AG04449 (cell line): ENCODE measurements around the gene FIBCD1.

Source experiments
- CTCF ChIA-PET: fragments of 350-600 bp; formaldehyde crosslinking; extraction: SDS; loops from one replicate; lab custom pipeline; 2021; ENCODE audit warnings: antibody characterized with exemption; lab: Yijun Ruan, JAX
- POLR2A ChIA-PET: fragments of 400-600, 350-600 bp; formaldehyde crosslinking; extraction: SDS; loops from one replicate; lab custom pipeline; 2020; ENCODE audit warnings: antibody characterized with exemption, inconsistent platforms; lab: Yijun Ruan, JAX
- DNase-seq: peaks from one replicate; pipeline ENCODE4 v3.0.0-alpha.2; 2010; ENCODE audit warnings: low read depth, low spot score
- H3K4me3 ChIP-seq: 2 replicates; pipeline ENCODE4 v1.5.1; 2011; ENCODE audit warnings: low read depth, mild to moderate bottlenecking, control low read depth, low read length
- CTCF ChIP-seq: IDR thresholded peaks from one replicate; pipeline ENCODE4 v1.5.1; 2011; ENCODE audit warnings: mild to moderate bottlenecking, moderate library complexity, low read length, control low read depth, inconsistent platforms; ENCODE audit not compliant: insufficient read depth; ENCODE audit errors: missing control alignments

The FIBCD1 gene

GRCh38 chr9:130942084-130942483 is 3.0 kb upstream of the FIBCD1 start:
- H3K4me3 ChIP-seq: no peak overlapping the region
- TF ChIP-seq CTCF: no peak
- ChIA-PET CTCF (interaction anchor here (0.7 to 2.3 kb wide), 5 partner anchors 8 to 241 kb away, joined by 3 to 9 read pairs (median 5); no protein-coding TSS in a partner anchor), POLR2A (no interaction called here)
- DNase-seq: no peak

DNA sequence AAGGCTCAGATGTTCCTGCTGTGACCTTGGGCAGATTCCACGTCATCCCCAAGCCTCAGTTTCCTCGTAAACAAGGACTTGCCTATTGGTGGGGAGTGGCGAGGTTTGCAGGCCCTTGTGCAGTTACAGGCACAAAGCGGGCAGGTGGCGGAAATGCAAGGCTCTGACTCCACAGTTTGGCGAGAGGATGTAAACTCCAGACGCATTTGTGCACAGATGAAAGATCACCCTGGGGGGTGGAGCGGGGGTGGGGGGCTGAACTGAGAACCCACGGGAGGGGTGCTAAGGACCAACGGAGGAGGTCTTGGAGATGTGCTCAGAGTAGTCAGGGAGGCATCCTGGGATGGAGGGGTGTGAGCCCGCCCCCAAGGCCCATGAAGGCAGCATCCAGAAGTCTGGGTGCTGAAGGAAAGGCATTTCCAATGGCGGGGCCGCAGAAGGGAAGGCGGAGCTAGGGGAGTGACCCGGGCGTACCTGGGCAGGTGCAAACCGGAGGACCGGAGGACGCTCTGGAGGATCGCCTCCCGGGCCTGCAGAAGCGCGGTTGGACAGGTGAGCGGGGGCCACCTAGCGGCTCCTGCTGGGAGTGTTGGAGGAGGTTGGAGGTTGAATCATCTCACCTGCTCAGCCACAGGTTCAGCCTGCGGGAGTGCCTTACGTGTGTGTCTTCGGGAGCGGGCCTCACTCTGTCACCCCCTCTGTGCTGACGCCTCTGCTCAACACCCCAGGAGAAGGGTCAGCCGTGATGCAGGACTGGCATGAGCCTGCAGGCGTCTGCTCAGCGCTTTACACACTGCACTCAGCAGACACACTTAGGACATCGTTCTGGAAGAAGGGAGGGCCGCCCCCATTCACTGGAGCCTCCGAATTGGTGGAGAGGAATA is 1.9 kb upstream of the FIBCD1 start:
- TF ChIP-seq CTCF: peak; percentile 84
- DNase-seq: no peak
- CTCF ChIA-PET: interaction anchor here (1.0 kb wide), 1 partner anchor 71 kb away, joined by 5 read pairs; no protein-coding TSS in a partner anchor
- POLR2A ChIA-PET: no interaction called here
- no peak overlapping the region for H3K4me3 ChIP-seq

- ChIA-PET POLR2A (interaction anchor here (1.1 kb wide), 1 partner anchor 12 kb away, joined by 3 read pairs; no protein-coding TSS in a partner anchor), CTCF (interaction anchor here (0.7 to 1.2 kb wide), 4 partner anchors 59 to 387 kb away, joined by 3 to 5 read pairs (median 4); no protein-coding TSS in a partner anchor)
- DNase-seq: no peak
- H3K4me3 ChIP-seq: no peak overlapping the region
- no peak for TF ChIP-seq CTCF
These were observed 1.0 kb upstream of the FIBCD1 start for GRCh38 chr9:130940027-130940549.

DNA sequence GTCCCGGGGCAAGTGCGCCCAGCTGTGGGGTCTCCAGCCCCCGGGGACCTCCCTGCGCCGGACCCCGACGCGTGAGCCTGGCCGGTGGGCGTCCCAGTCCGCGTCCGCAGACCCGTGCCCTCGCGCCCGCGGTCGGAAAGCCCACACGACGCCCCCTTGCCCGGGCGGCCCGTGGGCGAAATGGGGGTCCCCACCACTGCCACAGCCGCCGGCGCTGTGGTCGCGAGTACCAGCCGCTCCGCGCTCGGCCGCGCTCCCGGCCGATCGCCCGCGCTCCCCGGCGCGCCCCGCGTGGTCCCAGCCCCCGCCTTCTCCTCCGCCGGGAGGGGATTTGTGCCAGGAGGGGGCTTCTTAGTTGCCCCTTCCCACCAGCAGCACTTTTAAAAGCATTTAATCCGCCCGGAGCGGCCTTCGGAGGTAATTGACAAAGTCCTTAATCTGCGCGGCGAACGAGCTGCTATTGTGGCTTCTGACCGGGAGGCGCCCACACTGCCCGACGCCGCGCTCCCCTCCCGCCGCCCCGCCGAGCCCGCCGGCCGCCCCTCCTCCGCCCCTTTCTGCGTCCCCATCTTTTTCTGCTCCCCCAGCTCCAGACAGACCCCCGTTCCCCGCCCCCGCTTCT is 469 bp upstream of the FIBCD1 start:
- H3K4me3 ChIP-seq: peak overlapping the region; percentile 55
- ChIA-PET POLR2A (interaction anchor here (1.1 kb wide), 1 partner anchor 11 kb away, joined by 3 read pairs; no protein-coding TSS in a partner anchor), CTCF (interaction anchor here (0.7 to 1.2 kb wide), 5 partner anchors 10 to 386 kb away, joined by 3 to 5 read pairs (median 3); no protein-coding TSS in a partner anchor)
- no peak for DNase-seq
- TF ChIP-seq CTCF: no peak

DNA sequence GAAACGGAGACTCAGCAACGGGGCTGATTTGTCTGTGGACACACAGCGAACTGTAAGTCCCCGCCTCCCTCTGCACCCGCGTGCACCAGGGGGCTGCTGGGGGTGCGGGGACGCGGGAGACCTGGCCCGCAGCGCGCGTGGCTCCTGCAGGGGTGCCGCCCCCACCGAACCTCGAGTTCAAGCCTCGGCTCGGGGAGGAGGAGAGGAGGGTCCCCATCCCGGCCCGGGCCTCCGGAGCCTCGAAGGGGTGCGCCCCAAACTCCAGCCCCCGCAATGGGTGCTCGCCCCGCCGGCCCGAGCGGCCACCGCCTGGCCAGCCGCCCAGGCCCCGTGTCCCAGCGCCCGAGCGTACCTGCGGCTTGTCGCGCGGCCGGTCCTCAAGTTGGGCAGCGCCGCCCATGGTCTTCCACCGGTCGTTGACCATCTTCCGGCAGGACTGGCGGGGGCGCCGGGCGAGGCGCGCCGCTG is 829 bp downstream of the FIBCD1 start:
- no peak for TF ChIP-seq CTCF
- POLR2A ChIA-PET: no interaction called here
- no peak for DNase-seq
- CTCF ChIA-PET: interaction anchor here (4.3 kb wide), 1 partner anchor 72 kb away, joined by 24 read pairs; no protein-coding TSS in a partner anchor
- H3K4me3 ChIP-seq: peak overlapping the region; percentile 55
